Body of pancreas (tissue), 4 donors: ENCODE measurements around the gene HES2. TPM values are rescaled to one million over a fixed set of nuclear protein-coding genes. Genes with fewer than 3 reads are reported as not detected.
A peak's percentile ranks its signal among the peaks of the same experiment; 100 is the strongest.

Experiments
- ATAC-seq: fragments of 150-250 bp; one replicate; pipeline ENCODE4 v1.9.1; 2016
- DNase-seq, 4 donors: peaks; one replicate each; pipeline ENCODE4 v3.0.0-alpha.2; 2019
- H3K27ac ChIP-seq, 4 donors: fragments of 200-600 bp; sonication (generic); 1 replicate in 3 of 4; 2 replicates in 1 of 4; pipeline versions ENCODE4 v1.5.1 to v1.6.1; 2016 to 2019; ENCODE audit warnings: mild to moderate bottlenecking in 1 of 4, mixed read lengths in 1 of 4, moderate library complexity in 1 of 4
- H3K27me3 ChIP-seq, 2 donors: fragments of 200-600 bp; sonication (generic); one replicate each; pipeline ENCODE4 v1.6.0; 2016; ENCODE audit warnings: mild to moderate bottlenecking in 1 of 2
- H3K36me3 ChIP-seq, 2 donors: fragments of 200-600 bp; sonication (generic); replicated peaks in 1 of 2; 2 replicates each; pipeline ENCODE4 v1.5.1; 2016; ENCODE audit warnings: low read depth in 2 of 2; ENCODE audit not compliant: insufficient read depth in 1 of 2
- H3K4me1 ChIP-seq: fragments of 200-600 bp; sonication (generic); one replicate; pipeline ENCODE4 v1.6.0; 2016
- H3K4me3 ChIP-seq, 2 donors: fragments of 200-600 bp; sonication (generic); 1 replicate in 1 of 2; 2 replicates in 1 of 2; pipeline ENCODE4 v1.5.1; 2016 to 2019
- H3K9me3 ChIP-seq, 3 donors: fragments of 200-600 bp; sonication (generic); 1 replicate in 2 of 3; 2 replicates in 1 of 3; pipeline ENCODE4 v1.5.1; 2016
- POLR2A ChIP-seq, 3 donors: fragments of 450-650 bp; IDR thresholded peaks; one replicate each; pipeline ENCODE4 v1.6.1; 2016; ENCODE audit warnings: antibody characterized with exemption in 3 of 3, mild to moderate bottlenecking in 2 of 3
- WGBS, 2 donors: methylation state at CpG; one replicate each; pipeline ENCODE4 v1.1.5; 2017; 5-methylcytosine and 5-hydroxymethylcytosine counted together
- intact Hi-C: fragments of 100-400 bp; cut with DNase I; formaldehyde crosslinking; loops from one replicate; pipeline ENCODE4 v1.15.1; 2023
- total RNA-seq, 2 donors: library from RNA; depleted of rRNA; stranded (reverse); fragments of >200 nt; gene quantifications; one replicate each; pipeline ENCODE4 v1.1.0, GENCODE V29; 2016
- TF ChIP-seq, protein P1 (sequence below), 7 experiments: fragments of 450-650 bp in 4 of 7; fragments of 200-600 bp in 3 of 7; sonication (generic) in 3 of 7; IDR thresholded peaks; one replicate each; pipeline ENCODE4 v1.5.1; 2016 to 2019; ENCODE audit warnings: antibody characterized with exemption in 7 of 7

The HES2 gene
- total RNA-seq, 2 donors from 2014 or later, result 0.26 TPM; not detected in 1

DNA sequence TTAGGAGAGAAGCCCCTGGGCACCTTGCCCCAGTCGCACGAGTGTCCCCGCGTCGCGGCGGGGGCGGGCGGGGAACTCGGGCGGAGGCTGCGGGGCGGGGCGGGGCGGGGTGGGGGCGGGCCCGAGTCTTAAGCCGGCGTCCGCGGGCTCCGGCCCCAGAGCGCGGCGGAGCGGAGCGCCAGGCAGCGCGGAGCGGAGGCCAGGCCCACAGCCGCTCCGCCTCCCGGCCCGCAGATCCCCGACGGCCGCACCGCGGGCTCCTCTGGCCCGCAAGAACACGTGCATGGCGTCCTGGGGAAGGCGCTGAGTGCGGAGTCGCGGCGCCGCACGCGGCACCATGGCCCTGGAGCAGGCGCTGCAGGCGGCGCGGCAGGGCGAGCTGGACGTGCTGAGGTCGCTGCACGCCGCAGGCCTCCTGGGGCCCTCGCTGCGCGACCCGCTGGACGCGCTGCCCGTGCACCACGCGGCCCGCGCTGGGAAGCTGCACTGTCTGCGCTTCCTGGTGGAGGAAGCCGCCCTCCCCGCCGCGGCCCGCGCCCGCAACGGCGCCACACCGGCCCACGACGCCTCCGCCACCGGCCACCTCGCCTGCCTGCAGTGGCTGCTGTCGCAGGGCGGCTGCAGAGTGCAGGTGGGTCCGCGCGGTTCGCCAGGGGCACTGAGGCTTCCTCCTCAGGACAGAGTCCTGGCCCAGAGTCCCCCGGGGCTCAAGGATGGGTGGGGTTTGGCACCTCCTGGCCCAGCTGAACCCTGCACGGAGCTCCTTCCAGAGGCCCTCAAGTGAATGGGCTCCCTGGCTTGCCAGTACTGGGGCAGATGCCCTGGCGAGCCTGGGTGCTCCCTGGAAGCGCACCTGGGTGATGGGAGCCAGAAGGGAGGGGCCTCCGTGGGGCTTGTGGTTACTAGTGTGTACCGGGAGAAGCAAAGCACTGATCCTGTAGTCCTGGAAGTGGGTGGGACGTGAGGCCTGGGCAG is 5.2 kb upstream of the HES2 start, which contains the start of gene ESPN:
Gene ESPN, plus strand, starts transcription at position 158 of the 975 bp plus-strand sequence. Its CDS starts 180 bp downstream, at position 338.
- H3K27ac ChIP-seq, result no peak within 1 kb of the TSS
- DNase-seq, result no peak
- H3K4me3 ChIP-seq, result no peak within 1 kb of the TSS
- 6% methylated on average over 90 of the region's 99 CpGs; no CpG with 5 or more reads in 1 of the 2 donors for WGBS, 2 donors
- intact Hi-C loops, result no loop called here
- H3K27me3 ChIP-seq, result peaks cover 0 to 21% of the 10 kb centered on the region in 2 donors
- TF ChIP-seq, protein P1, sequence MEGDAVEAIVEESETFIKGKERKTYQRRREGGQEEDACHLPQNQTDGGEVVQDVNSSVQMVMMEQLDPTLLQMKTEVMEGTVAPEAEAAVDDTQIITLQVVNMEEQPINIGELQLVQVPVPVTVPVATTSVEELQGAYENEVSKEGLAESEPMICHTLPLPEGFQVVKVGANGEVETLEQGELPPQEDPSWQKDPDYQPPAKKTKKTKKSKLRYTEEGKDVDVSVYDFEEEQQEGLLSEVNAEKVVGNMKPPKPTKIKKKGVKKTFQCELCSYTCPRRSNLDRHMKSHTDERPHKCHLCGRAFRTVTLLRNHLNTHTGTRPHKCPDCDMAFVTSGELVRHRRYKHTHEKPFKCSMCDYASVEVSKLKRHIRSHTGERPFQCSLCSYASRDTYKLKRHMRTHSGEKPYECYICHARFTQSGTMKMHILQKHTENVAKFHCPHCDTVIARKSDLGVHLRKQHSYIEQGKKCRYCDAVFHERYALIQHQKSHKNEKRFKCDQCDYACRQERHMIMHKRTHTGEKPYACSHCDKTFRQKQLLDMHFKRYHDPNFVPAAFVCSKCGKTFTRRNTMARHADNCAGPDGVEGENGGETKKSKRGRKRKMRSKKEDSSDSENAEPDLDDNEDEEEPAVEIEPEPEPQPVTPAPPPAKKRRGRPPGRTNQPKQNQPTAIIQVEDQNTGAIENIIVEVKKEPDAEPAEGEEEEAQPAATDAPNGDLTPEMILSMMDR (IDR thresholded peaks at IDR 0.05), result no peak
- TF ChIP-seq POLR2A (IDR thresholded peaks at IDR 0.05), result no peak
- peaks cover 39% of the 10 kb centered on the region for H3K4me1 ChIP-seq
- H3K36me3 ChIP-seq, result no peaks in the 10 kb centered on the region
- no peaks in the 10 kb centered on the region for H3K9me3 ChIP-seq
- ATAC-seq, result no peak

DNA sequence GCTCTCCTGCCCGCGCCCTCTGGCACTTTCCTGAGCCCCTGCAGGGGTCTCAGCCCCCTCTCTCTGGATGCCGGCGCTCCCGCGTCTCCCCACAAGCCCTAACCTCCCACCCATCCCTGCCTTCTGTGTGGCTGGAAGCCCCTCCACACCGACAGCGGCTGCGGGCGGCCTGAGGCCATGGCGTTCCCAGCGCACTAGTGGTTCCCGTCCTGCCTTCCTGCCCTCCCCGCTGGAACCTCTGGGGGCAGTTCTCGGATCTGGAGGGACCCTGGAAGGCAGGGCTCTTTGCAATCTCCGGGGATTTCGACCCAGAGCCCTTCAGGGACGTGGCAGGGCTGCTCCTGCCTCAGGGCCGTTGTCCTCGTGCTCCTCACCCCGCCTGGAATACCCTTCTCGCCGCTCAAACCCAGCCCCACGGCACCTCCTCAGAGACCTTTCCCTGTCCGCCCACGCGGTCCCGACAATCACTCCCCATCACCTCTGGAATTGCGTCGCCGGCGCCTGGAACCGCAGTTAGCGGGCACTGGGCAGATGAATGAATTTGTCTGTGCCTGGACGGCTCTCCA is 4.4 kb upstream of the HES2 start:
- 0 to 6% methylated on average over 2 to 33 of the region's 35 CpGs for WGBS, 2 donors
- ATAC-seq (no peak), DNase-seq (no peak)
- Histone ChIP-seq H3K9me3 (no peaks in the 10 kb centered on the region), H3K27ac (no peak overlapping the region), H3K36me3 (no peaks in the 10 kb centered on the region), H3K4me3 (no peak overlapping the region), H3K4me1 (peaks cover 47% of the 10 kb centered on the region), H3K27me3 (peaks cover 0 to 29% of the 10 kb centered on the region in 2 donors)
- intact Hi-C loops, result no loop called here
- TF ChIP-seq POLR2A (IDR thresholded peaks at IDR 0.05), result no peak
- TF ChIP-seq, protein P1 (IDR thresholded peaks at IDR 0.05), result no peak

DNA sequence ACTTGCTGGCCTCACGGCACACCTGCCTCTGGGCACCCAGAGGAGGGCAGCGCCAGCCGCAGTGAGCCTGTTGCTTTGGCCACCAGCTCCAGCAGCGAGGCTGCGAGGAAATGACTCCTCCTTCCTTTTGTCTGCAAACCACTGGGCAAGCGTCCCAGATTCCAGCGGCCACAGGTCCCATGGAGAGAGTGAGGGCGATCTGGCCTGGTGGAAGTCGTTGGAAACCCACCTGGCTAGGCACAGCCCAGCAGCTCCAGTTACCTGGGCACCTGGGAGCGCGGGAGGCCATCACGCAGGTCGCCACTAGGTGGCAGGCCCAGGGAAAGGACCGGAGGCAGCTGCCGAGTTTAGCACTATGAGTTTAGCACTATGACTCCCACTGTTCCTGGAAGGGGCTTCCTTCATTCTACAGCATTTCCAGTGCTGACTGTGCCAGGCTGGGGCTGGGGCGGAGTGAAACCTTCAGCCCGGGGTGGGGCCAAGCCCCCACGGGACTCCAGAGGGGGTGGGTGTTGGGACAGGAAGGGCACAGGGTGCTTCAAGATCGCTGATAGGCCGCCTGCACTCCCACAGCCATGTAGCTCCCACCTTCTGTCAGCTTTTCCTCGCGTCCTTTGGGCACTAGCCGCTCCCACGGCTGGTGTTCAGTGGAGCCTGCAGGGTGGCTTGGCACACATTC is 3.7 kb upstream of the HES2 start:
- H3K9me3 ChIP-seq, result no peaks in the 10 kb centered on the region
- no peaks in the 10 kb centered on the region for H3K36me3 ChIP-seq
- no peak for TF ChIP-seq POLR2A (IDR thresholded peaks at IDR 0.05)
- TF ChIP-seq, protein P1 (IDR thresholded peaks at IDR 0.05), result peak; percentile 72 to 85 (median 82)
- DNase-seq (peak; percentile 73 to 83 (median 80)), ATAC-seq (peak; percentile 75)
- intact Hi-C loops, result no loop called here
- peaks cover 0 to 35% of the 10 kb centered on the region in 2 donors for H3K27me3 ChIP-seq
- peaks cover 53% of the 10 kb centered on the region for H3K4me1 ChIP-seq
- H3K27ac ChIP-seq, result no peak overlapping the region
- 5 to 17% methylated on average over 7 to 24 of the region's 24 CpGs for WGBS, 2 donors
- H3K4me3 ChIP-seq, result no peak overlapping the region

DNA sequence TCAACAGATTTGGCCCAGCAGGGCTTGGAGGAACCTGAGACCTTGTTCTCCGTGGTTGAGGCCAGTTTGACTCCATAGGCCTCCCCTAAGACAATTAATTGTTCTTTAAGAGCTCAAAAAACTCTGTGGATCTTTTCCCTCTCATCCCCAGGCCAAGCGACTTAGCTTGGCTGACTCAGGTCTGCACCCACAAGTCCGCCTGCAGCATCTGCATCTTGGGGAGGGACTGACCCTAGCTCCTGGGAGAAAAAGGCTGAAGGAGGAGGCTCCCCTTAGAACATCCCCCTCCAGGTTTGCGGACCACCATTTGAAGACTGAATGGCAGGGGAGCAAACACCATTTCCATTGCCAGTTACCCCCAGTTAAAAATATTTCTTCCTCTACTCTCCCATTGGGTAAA is 1.5 kb upstream of the HES2 start:
- ATAC-seq (no peak), DNase-seq (no peak)
- WGBS, 2 donors, result 62 to 73% methylated on average over 4 of the region's 4 CpGs
- H3K9me3 ChIP-seq, result no peaks in the 10 kb centered on the region
- peaks cover 44% of the 10 kb centered on the region for H3K4me1 ChIP-seq
- peaks cover 0 to 45% of the 10 kb centered on the region in 2 donors for H3K27me3 ChIP-seq
- H3K27ac ChIP-seq, result no peak overlapping the region
- H3K4me3 ChIP-seq, result no peak overlapping the region
- TF ChIP-seq, protein P1 (IDR thresholded peaks at IDR 0.05), result no peak
- no peak for TF ChIP-seq POLR2A (IDR thresholded peaks at IDR 0.05)
- no peaks in the 10 kb centered on the region for H3K36me3 ChIP-seq
- intact Hi-C loops, result no loop called here
